Sigmoid colon (tissue), 7 donors: ENCODE data around the gene OASL. TPM values are rescaled to one million over a fixed set of nuclear protein-coding genes. Genes with fewer than 3 reads are reported as not detected.

Source experiments
- DNase-seq: peaks from one replicate; pipeline ENCODE4 v3.0.0-alpha.2; 2019
- H3K27ac ChIP-seq, 4 donors: fragments of 200-600 bp; sonication (generic); one replicate each; pipeline ENCODE4 v1.5.1; 2016 to 2019; ENCODE audit warnings: mild to moderate bottlenecking in 1 of 4
- H3K27me3 ChIP-seq, 3 donors: fragments of 200-600 bp; sonication (generic); one replicate each; pipeline ENCODE4 v1.5.1; 2019; ENCODE audit warnings: mild to moderate bottlenecking in 1 of 3
- H3K36me3 ChIP-seq, 4 donors: fragments of 200-600 bp; sonication (generic); one replicate each; pipeline ENCODE4 v1.5.1; 2016 to 2019
- H3K4me1 ChIP-seq, 4 donors: fragments of 200-600 bp; sonication (generic); one replicate each; pipeline ENCODE4 v1.5.1; 2017 to 2019
- H3K4me3 ChIP-seq, 4 donors: fragments of 200-600 bp; sonication (generic); one replicate each; pipeline ENCODE4 v1.5.1; 2017 to 2019; ENCODE audit warnings: mild to moderate bottlenecking in 2 of 4, moderate library complexity in 1 of 4
- H3K9me3 ChIP-seq, 4 donors: fragments of 200-600 bp in 3 of 4; sonication (generic) in 3 of 4; one replicate each; pipeline versions ENCODE4 v1.5.1 to v1.6.1; 2013 to 2019
- CTCF ChIP-seq, 4 experiments: fragments of 450-650 bp in 3 of 4; fragments of 200-600 bp in 1 of 4; IDR thresholded peaks; one replicate each; pipeline ENCODE4 v1.5.1; 2016 to 2019; ENCODE audit warnings: antibody characterized with exemption in 4 of 4, mild to moderate bottlenecking in 3 of 4, moderate library complexity in 2 of 4
- EP300 ChIP-seq, 4 donors: sonication (generic); formaldehyde crosslinking; IDR thresholded peaks; one replicate each; pipeline ENCODE4 v1.6.1; 2017; ENCODE audit warnings: antibody characterized with exemption in 4 of 4
- POLR2A ChIP-seq, 2 donors: fragments of 450-650 bp; IDR thresholded peaks; one replicate each; pipeline ENCODE4 v1.6.1; 2016; ENCODE audit warnings: antibody characterized with exemption in 2 of 2, mild to moderate bottlenecking in 2 of 2, moderate library complexity in 2 of 2
- POLR2AphosphoS5 ChIP-seq, 4 donors: sonication (generic); formaldehyde crosslinking; IDR thresholded peaks; one replicate each; pipeline ENCODE4 v1.6.1; 2017; ENCODE audit warnings: antibody characterized with exemption in 4 of 4
- WGBS, 2 donors: extraction: QIAGEN DNeasy Blood & Tissue Kit; methylation state at CpG; one replicate each; pipeline ENCODE4 v1.1.7; 2013; 5-methylcytosine and 5-hydroxymethylcytosine counted together
- intact Hi-C: fragments of 100-400 bp; cut with DNase I; formaldehyde crosslinking; loops from one replicate; pipeline ENCODE4 v1.15.1; 2023
- polyA plus RNA-seq, 3 donors: library from polyadenylated mRNA; stranded (reverse); fragments of 200-250 nt; gene quantifications; one replicate each; pipeline ENCODE4 v1.2.3, GENCODE V29; 2013
- total RNA-seq, 4 donors: library from RNA; depleted of rRNA; stranded (reverse); fragments of >200 nt; gene quantifications; one replicate each; pipeline ENCODE4 v1.1.0, GENCODE V29; 2016
- donor health status: healthy with polysubstance abuse.
- donor health status: Bipolar disorder and iron deficiency.
- donor health status: healthy.

OASL gene
- total and polyA plus RNA-seq, 7 donors: under 0.01 to 57.6 (median 10.8) TPM; not detected in 2

GRCh38 chr12:121030576-121031212, 8.4 kb downstream of the OASL start:
- Histone ChIP-seq H3K27me3 (peaks cover 0 to 1% (median 0%) of the 10 kb centered on the region in 3 donors), H3K27ac (no peak overlapping the region), H3K4me1 (no peaks in the 10 kb centered on the region), H3K4me3 (no peak overlapping the region), H3K36me3 (no peaks in the 10 kb centered on the region), H3K9me3 (no peaks in the 10 kb centered on the region)
- intact Hi-C loops: no loop called here
- TF ChIP-seq POLR2AphosphoS5 (IDR thresholded peaks at IDR 0.05) (no peak), POLR2A (IDR thresholded peaks at IDR 0.05) (no peak)
- DNase-seq: no peak
- 79 to 87% methylated on average over 10 of the region's 10 CpGs for WGBS, 2 donors

- no peaks in the 10 kb centered on the region for H3K27me3 ChIP-seq
- TF ChIP-seq EP300 (IDR thresholded peaks at IDR 0.05): no peak
- no peak for TF ChIP-seq POLR2AphosphoS5 (IDR thresholded peaks at IDR 0.05)
- no peak for TF ChIP-seq CTCF (IDR thresholded peaks at IDR 0.05)
- TF ChIP-seq POLR2A (IDR thresholded peaks at IDR 0.05): no peak
- WGBS, 2 donors: 73 to 90% methylated on average over 10 of the region's 10 CpGs
- DNase-seq: no peak
- no peaks in the 10 kb centered on the region for H3K4me1 ChIP-seq
- no peak overlapping the region for H3K4me3 ChIP-seq
- H3K36me3 ChIP-seq: no peaks in the 10 kb centered on the region
- no peak overlapping the region for H3K27ac ChIP-seq
- no peaks in the 10 kb centered on the region for H3K9me3 ChIP-seq
- intact Hi-C loops: no loop called here
These were observed 12.6 kb downstream of the OASL start for GRCh38 chr12:121026274-121027045.

GRCh38 chr12:121025442-121026226, 13.4 kb downstream of the OASL start:
- TF ChIP-seq EP300 (IDR thresholded peaks at IDR 0.05): no peak
- no peak for TF ChIP-seq CTCF (IDR thresholded peaks at IDR 0.05)
- no peak for TF ChIP-seq POLR2AphosphoS5 (IDR thresholded peaks at IDR 0.05)
- TF ChIP-seq POLR2A (IDR thresholded peaks at IDR 0.05): no peak
- DNase-seq: no peak
- Histone ChIP-seq H3K36me3 (no peaks in the 10 kb centered on the region), H3K27me3 (no peaks in the 10 kb centered on the region), H3K27ac (no peak overlapping the region), H3K4me3 (no peak overlapping the region), H3K4me1 (no peaks in the 10 kb centered on the region), H3K9me3 (no peaks in the 10 kb centered on the region)
- 45 to 81% methylated on average over 11 of the region's 11 CpGs for WGBS, 2 donors
- intact Hi-C loops: no loop called here

- H3K27ac ChIP-seq: no peak overlapping the region
- 74 to 76% methylated on average over 8 of the region's 8 CpGs for WGBS, 2 donors
- H3K4me3 ChIP-seq: no peak overlapping the region
- no peaks in the 10 kb centered on the region for H3K27me3 ChIP-seq
- H3K4me1 ChIP-seq: no peaks in the 10 kb centered on the region
- no peaks in the 10 kb centered on the region for H3K36me3 ChIP-seq
- intact Hi-C loops: no loop called here
- DNase-seq: no peak
- TF ChIP-seq EP300 (IDR thresholded peaks at IDR 0.05): no peak
- no peak for TF ChIP-seq CTCF (IDR thresholded peaks at IDR 0.05)
- no peak for TF ChIP-seq POLR2A (IDR thresholded peaks at IDR 0.05)
- no peak for TF ChIP-seq POLR2AphosphoS5 (IDR thresholded peaks at IDR 0.05)
- H3K9me3 ChIP-seq: no peaks in the 10 kb centered on the region
These were observed 15.2 kb downstream of the OASL start for GRCh38 chr12:121023799-121024198.

GRCh38 chr12:121022713-121023112, 16.3 kb downstream of the OASL start:
- WGBS, 2 donors: 69 to 74% methylated on average over 2 of the region's 2 CpGs
- H3K9me3 ChIP-seq: no peaks in the 10 kb centered on the region
- no peaks in the 10 kb centered on the region for H3K27me3 ChIP-seq
- H3K4me3 ChIP-seq: no peak overlapping the region
- TF ChIP-seq POLR2A (IDR thresholded peaks at IDR 0.05) (no peak), POLR2AphosphoS5 (IDR thresholded peaks at IDR 0.05) (no peak), EP300 (IDR thresholded peaks at IDR 0.05) (no peak), CTCF (IDR thresholded peaks at IDR 0.05) (no peak)
- no peaks in the 10 kb centered on the region for H3K36me3 ChIP-seq
- no peak overlapping the region for H3K27ac ChIP-seq
- intact Hi-C loops: no loop called here
- DNase-seq: no peak
- H3K4me1 ChIP-seq: no peaks in the 10 kb centered on the region
